ENCODE measurements around the gene KRTCAP2.
A peak's percentile ranks its signal among the peaks of the same experiment; 100 is the strongest.
"Not testable (repeated sequence)": the region's sequence is repeated elsewhere in the genome, so short reads cannot be mapped to it uniquely, and the experiment has no call there.

Gene KRTCAP2

DNA sequence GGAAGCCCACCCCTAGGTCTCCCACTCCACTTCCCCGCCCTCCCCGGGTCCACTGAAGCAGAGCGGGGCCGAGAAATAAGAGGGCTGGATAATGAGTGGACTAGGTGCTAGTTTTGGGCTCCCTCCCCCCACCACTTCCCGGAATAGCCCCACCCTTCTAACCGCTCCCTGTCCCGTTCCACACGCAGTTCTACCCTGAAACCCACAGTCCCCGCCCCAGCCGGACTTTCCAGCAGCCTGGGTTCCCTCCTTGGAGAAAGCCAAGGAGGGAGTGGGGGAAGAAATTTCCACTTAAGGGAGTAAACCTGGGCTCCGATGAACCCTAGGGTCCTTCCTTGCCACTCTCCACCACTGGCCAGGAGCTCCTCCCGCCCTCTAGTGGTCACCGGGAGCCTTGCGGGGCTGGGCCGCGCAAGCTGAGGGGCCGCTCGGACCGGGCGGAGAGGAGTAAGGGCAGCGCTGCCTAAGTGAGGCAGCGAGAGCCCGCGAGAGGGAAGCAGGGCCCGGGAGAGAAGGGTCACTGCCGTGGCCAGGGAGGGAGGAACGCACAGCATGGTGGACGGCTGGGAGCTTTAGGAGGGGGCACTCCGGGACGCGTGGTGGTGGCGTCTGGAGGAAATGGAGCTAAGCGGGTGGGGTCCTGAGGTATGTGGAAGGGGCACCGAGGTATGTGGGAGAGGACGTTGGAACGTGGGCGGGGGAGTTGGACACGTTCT lies 20.3 kb upstream of the KRTCAP2 start:
- Histone ChIP-seq H3K27ac (replicated peaks) (peak overlapping the region; percentile 37), H3K27me3 (ENCODE audit: insufficient read depth, poor library complexity, severe bottlenecking) (no peaks in the 10 kb centered on the region), H3K4me3 (replicated peaks; ENCODE audit: insufficient read depth, low read length) (peak overlapping the region; percentile 25)
- TF ChIP-seq REST (IDR thresholded peaks at IDR 0.05; ENCODE audit: insufficient replicate concordance, low read depth) = no peak
- TF ChIP-seq POLR2AphosphoS5 (IDR thresholded peaks at IDR 0.05; ENCODE audit: low read depth) = peak; percentile 17; the same call in 1 of the 2 replicates
- TF ChIP-seq CTCF (IDR thresholded peaks at IDR 0.05; ENCODE audit: insufficient read depth, low read length) = peak; percentile 86
- peak; percentile 83 to 86 for DNase-seq (ENCODE audit: low read depth in 1 of 2, low spot score in 1 of 2)

GRCh38 chr1:155192346-155193274 lies 19.5 kb upstream of the KRTCAP2 start:
- H3K4me3 ChIP-seq (replicated peaks; ENCODE audit: insufficient read depth, low read length) = peak overlapping the region; percentile 25
- H3K27ac ChIP-seq (replicated peaks) = peak overlapping the region; percentile 37
- TF ChIP-seq SPI1 (IDR thresholded peaks at IDR 0.05; ENCODE audit: borderline replicate concordance, low read depth) (no peak), GABPA (IDR thresholded peaks at IDR 0.05; ENCODE audit: low read depth) (no peak), REST (IDR thresholded peaks at IDR 0.05; ENCODE audit: insufficient replicate concordance, low read depth) (no peak), CTCF (IDR thresholded peaks at IDR 0.05; ENCODE audit: insufficient read depth, low read length) (no peak), POLR2AphosphoS5 (IDR thresholded peaks at IDR 0.05; ENCODE audit: low read depth) (no peak)
- peak in 1 of 2 experiments; percentile 33 for DNase-seq (ENCODE audit: low read depth in 1 of 2, low spot score in 1 of 2)
- no peaks in the 10 kb centered on the region for H3K27me3 ChIP-seq (ENCODE audit: insufficient read depth, poor library complexity, severe bottlenecking)

DNA sequence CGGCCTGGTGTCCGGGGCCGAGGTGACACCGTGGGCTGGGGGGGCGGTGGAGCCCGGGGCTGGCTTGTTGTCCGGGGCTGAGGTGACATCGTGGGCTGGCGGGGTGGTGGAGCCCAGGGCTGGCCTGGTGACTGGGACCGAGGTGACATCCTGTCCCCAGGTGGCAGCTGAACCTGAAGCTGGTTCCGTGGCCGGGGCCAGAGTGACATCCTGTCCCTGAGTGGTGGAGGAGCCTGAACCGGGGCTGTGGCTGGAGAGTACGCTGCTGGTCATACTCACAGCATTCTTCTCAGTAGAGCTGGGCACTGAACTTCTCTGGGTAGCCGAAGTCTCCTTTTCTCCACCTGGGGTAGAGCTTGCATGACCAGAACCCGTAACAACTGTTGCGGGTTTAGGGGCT lies 18.8 kb upstream of the KRTCAP2 start:
- Histone ChIP-seq H3K27ac (replicated peaks) (no peak overlapping the region), H3K27me3 (ENCODE audit: insufficient read depth, poor library complexity, severe bottlenecking) (no peaks in the 10 kb centered on the region), H3K4me3 (replicated peaks; ENCODE audit: insufficient read depth, low read length) (no peak overlapping the region)
- no peak for DNase-seq (ENCODE audit: low read depth in 1 of 2, low spot score in 1 of 2)
- TF ChIP-seq SPI1 (IDR thresholded peaks at IDR 0.05; ENCODE audit: borderline replicate concordance, low read depth) (no peak), REST (IDR thresholded peaks at IDR 0.05; ENCODE audit: insufficient replicate concordance, low read depth) (no peak), CTCF (IDR thresholded peaks at IDR 0.05; ENCODE audit: insufficient read depth, low read length) (no peak), POLR2AphosphoS5 (IDR thresholded peaks at IDR 0.05; ENCODE audit: low read depth) (no peak), GABPA (IDR thresholded peaks at IDR 0.05; ENCODE audit: low read depth) (no peak)

- H3K27me3 ChIP-seq (ENCODE audit: insufficient read depth, poor library complexity, severe bottlenecking); H3K27ac ChIP-seq (replicated peaks); H3K4me3 ChIP-seq (replicated peaks; ENCODE audit: insufficient read depth, low read length): not testable (repeated sequence)
Measured at GRCh38 chr1:155189926-155190325, 16.8 kb upstream of the KRTCAP2 start.

More at GRCh38 chr1:155189926-155190325, 16.8 kb upstream of the KRTCAP2 start:
- DNase-seq (ENCODE audit: low read depth in 1 of 2, low spot score in 1 of 2) = not testable (repeated sequence)

Data from HL-60 (cell line).